ENCODE measurements around the gene PLEKHB2. TPM values are rescaled to one million over a fixed set of nuclear protein-coding genes. Genes with fewer than 3 reads are reported as not detected.

PLEKHB2 gene
- polyA plus RNA-seq (2012; ENCODE audit: low read depth, missing spikeins): 20.3 TPM

- TF ChIP-seq POLR2A (IDR thresholded peaks at IDR 0.05; ENCODE audit: low read depth, low read length) (peak; percentile 91), POLR2AphosphoS5 (IDR thresholded peaks at IDR 0.05; ENCODE audit: low read depth, low read length) (peak; percentile 92), PAX5 (IDR thresholded peaks at IDR 0.05; ENCODE audit: insufficient read depth, low read length, severe bottlenecking) (no peak), TAF1 (IDR thresholded peaks at IDR 0.05; ENCODE audit: low read depth, low read length) (peak; percentile 81), POU2F2 (IDR thresholded peaks at IDR 0.05; ENCODE audit: low read depth, low read length) (no peak), SPI1 (IDR thresholded peaks at IDR 0.05; ENCODE audit: low read depth, low read length) (no peak)
- DNase-seq (ENCODE audit: insufficient read length, low spot score) (peak; percentile 86), FAIRE-seq (peak; percentile 97)
These were observed at the start of gene PLEKHB2 for GRCh38 chr2:131105156-131105949. Gene PLEKHB2 (plus strand): TSS chr2:131105336. CDS start chr2:131120942, 15,606 bp downstream.

DNA sequence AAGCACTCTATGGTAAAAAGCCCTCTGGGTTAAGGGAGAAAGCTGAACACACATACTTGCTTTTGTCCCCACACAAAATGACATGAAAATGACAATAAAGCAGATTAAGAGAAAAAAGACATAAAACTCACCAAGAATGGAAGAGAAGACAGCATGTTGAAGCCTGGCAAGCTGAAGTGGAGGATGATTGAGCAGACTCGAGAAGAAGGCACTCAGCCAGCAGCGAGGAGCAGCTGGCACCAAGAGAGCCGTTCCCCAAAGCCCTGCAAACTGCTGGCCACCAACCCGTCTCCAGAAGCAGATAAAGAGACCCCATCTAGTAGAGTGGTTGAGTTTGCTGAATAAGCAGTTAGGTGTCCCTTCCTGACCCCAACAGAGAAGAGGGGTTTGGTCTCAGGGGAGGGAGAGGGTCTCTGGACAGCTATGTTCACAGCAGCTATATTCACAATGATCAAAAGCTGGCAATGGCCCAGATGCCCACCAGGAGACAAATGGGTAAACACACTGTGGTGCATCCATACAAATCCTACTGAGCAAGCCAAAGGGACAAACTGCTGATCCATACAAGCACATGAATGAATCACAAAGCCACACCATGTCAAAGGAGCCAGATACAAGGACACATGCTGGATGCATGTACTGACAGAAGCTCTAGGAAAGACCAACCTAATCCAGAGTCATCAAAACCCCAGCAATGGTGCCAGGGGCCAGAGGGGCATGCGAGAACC lies 48.8 kb upstream of the PLEKHB2 start:
- TF ChIP-seq SPI1 (IDR thresholded peaks at IDR 0.05; ENCODE audit: low read depth, low read length) (no peak), TAF1 (IDR thresholded peaks at IDR 0.05; ENCODE audit: low read depth, low read length) (no peak), POU2F2 (IDR thresholded peaks at IDR 0.05; ENCODE audit: low read depth, low read length) (no peak), POLR2A (IDR thresholded peaks at IDR 0.05; ENCODE audit: low read depth, low read length) (no peak), POLR2AphosphoS5 (IDR thresholded peaks at IDR 0.05; ENCODE audit: low read depth, low read length) (peak; percentile 32; the same call in 1 of the 2 replicates), PAX5 (IDR thresholded peaks at IDR 0.05; ENCODE audit: insufficient read depth, low read length, severe bottlenecking) (no peak)
- FAIRE-seq (no peak), DNase-seq (ENCODE audit: insufficient read length, low spot score) (no peak)

- DNase-seq (ENCODE audit: insufficient read length, low spot score) (no peak), FAIRE-seq (no peak)
- no peak for TF ChIP-seq TAF1 (IDR thresholded peaks at IDR 0.05; ENCODE audit: low read depth, low read length)
- TF ChIP-seq SPI1 (IDR thresholded peaks at IDR 0.05; ENCODE audit: low read depth, low read length): no peak
- TF ChIP-seq POLR2AphosphoS5 (IDR thresholded peaks at IDR 0.05; ENCODE audit: low read depth, low read length): no peak
- TF ChIP-seq PAX5 (IDR thresholded peaks at IDR 0.05; ENCODE audit: insufficient read depth, low read length, severe bottlenecking): no peak
- TF ChIP-seq POLR2A (IDR thresholded peaks at IDR 0.05; ENCODE audit: low read depth, low read length): no peak
- TF ChIP-seq POU2F2 (IDR thresholded peaks at IDR 0.05; ENCODE audit: low read depth, low read length): no peak
These were observed 48.2 kb upstream of the PLEKHB2 start for GRCh38 chr2:131056932-131057287.

DNA sequence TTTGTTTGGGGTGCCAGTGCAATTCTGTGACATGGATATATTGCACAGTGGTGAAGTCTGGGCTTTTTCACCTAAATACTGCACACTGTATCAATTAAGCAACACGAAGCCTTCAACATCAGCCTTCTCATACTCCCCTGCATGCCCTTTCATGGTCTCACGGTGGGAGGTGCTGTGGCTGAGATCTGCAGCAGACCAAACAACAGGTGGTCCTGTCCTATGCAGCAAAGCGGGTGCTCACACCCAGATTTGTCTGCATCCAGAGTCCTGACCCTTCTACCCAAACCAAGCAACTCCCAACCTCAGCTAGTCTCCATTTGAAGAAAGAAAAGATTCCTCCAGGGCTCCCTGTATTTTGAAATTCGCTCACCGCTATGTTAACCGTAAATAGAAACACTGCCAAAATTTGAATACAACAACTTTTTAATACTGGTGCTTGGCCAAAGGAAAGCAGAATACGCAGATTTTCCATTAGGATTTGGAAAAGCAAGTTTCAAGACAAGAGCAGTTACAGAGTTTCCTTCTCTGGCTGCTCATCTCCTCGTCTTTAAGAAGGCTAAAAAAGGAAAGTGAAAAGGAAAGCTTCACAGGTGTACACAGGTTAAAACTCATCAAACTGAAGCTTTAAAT lies 46.8 kb upstream of the PLEKHB2 start:
- no peak for DNase-seq (ENCODE audit: insufficient read length, low spot score)

GRCh38 chr2:131058920-131059319 lies 46.2 kb upstream of the PLEKHB2 start:
- no peak for FAIRE-seq
- TF ChIP-seq POLR2AphosphoS5 (IDR thresholded peaks at IDR 0.05; ENCODE audit: low read depth, low read length): no peak
- TF ChIP-seq PAX5 (IDR thresholded peaks at IDR 0.05; ENCODE audit: insufficient read depth, low read length, severe bottlenecking): no peak
- no peak for TF ChIP-seq POLR2A (IDR thresholded peaks at IDR 0.05; ENCODE audit: low read depth, low read length)
- no peak for DNase-seq (ENCODE audit: insufficient read length, low spot score)

More for the DNA sequence above, 46.8 kb upstream of the PLEKHB2 start:
- FAIRE-seq: no peak
- no peak for TF ChIP-seq SPI1 (IDR thresholded peaks at IDR 0.05; ENCODE audit: low read depth, low read length)
- TF ChIP-seq PAX5 (IDR thresholded peaks at IDR 0.05; ENCODE audit: insufficient read depth, low read length, severe bottlenecking): no peak
- no peak for TF ChIP-seq POU2F2 (IDR thresholded peaks at IDR 0.05; ENCODE audit: low read depth, low read length)
- no peak for TF ChIP-seq POLR2A (IDR thresholded peaks at IDR 0.05; ENCODE audit: low read depth, low read length)
- TF ChIP-seq TAF1 (IDR thresholded peaks at IDR 0.05; ENCODE audit: low read depth, low read length): no peak
- TF ChIP-seq POLR2AphosphoS5 (IDR thresholded peaks at IDR 0.05; ENCODE audit: low read depth, low read length): no peak

- DNase-seq (ENCODE audit: insufficient read length, low spot score): no peak
- TF ChIP-seq SPI1 (IDR thresholded peaks at IDR 0.05; ENCODE audit: low read depth, low read length) (no peak), POLR2A (IDR thresholded peaks at IDR 0.05; ENCODE audit: low read depth, low read length) (no peak), TAF1 (IDR thresholded peaks at IDR 0.05; ENCODE audit: low read depth, low read length) (no peak), POU2F2 (IDR thresholded peaks at IDR 0.05; ENCODE audit: low read depth, low read length) (no peak)
These were observed 41.4 kb upstream of the PLEKHB2 start for GRCh38 chr2:131063501-131064283.

GRCh38 chr2:131064589-131065512 lies 40.3 kb upstream of the PLEKHB2 start:
- DNase-seq (ENCODE audit: insufficient read length, low spot score) (no peak), FAIRE-seq (no peak)
- no peak for TF ChIP-seq SPI1 (IDR thresholded peaks at IDR 0.05; ENCODE audit: low read depth, low read length)
- no peak for TF ChIP-seq TAF1 (IDR thresholded peaks at IDR 0.05; ENCODE audit: low read depth, low read length)
- TF ChIP-seq POU2F2 (IDR thresholded peaks at IDR 0.05; ENCODE audit: low read depth, low read length): no peak
- no peak for TF ChIP-seq PAX5 (IDR thresholded peaks at IDR 0.05; ENCODE audit: insufficient read depth, low read length, severe bottlenecking)
- TF ChIP-seq POLR2AphosphoS5 (IDR thresholded peaks at IDR 0.05; ENCODE audit: low read depth, low read length): no peak
- TF ChIP-seq POLR2A (IDR thresholded peaks at IDR 0.05; ENCODE audit: low read depth, low read length): no peak

More at GRCh38 chr2:131063501-131064283, 41.4 kb upstream of the PLEKHB2 start:
- FAIRE-seq: no peak
